HEK293T (cell line): Measurements from ENCODE around the gene INSIG2.

Experiments
- ARNT ChIP-seq: fragments of 450-650 bp; IDR thresholded peaks from 2 replicates; pipeline ENCODE4 v1.6.1; 2017; ENCODE audit warnings: mild to moderate bottlenecking
- BHLHE40 ChIP-seq: fragments of 450-650 bp; IDR thresholded peaks from 2 replicates; pipeline ENCODE4 v1.6.1; 2016; ENCODE audit warnings: mild to moderate bottlenecking, moderate library complexity, borderline replicate concordance
- FOXA1 ChIP-seq: fragments of 450-650 bp; IDR thresholded peaks from 2 replicates; pipeline ENCODE4 v1.6.1; 2016; ENCODE audit warnings: mild to moderate bottlenecking
- FOXK2 ChIP-seq: fragments of 450-650 bp; IDR thresholded peaks from 2 replicates; pipeline ENCODE4 v1.6.1; 2016; ENCODE audit warnings: mild to moderate bottlenecking
- FOXM1 ChIP-seq: fragments of 450-650 bp; IDR thresholded peaks from 2 replicates; pipeline ENCODE4 v1.6.1; 2017; ENCODE audit warnings: mild to moderate bottlenecking, borderline replicate concordance
- HDGF ChIP-seq: fragments of 450-650 bp; IDR thresholded peaks from 2 replicates; pipeline ENCODE4 v1.6.1; 2017; ENCODE audit warnings: antibody characterized with exemption, borderline replicate concordance
- L3MBTL2 ChIP-seq: fragments of 450-650 bp; conservative IDR thresholded peaks from 2 replicates; pipeline ENCODE4 v1.6.1; 2016; ENCODE audit warnings: mild to moderate bottlenecking
- LEF1 ChIP-seq: fragments of 450-650 bp; IDR thresholded peaks from 2 replicates; pipeline ENCODE4 v1.6.1; 2017; ENCODE audit warnings: mild to moderate bottlenecking, borderline replicate concordance
- NFRKB ChIP-seq: fragments of 450-650 bp; IDR thresholded peaks from 2 replicates; pipeline ENCODE4 v1.6.1; 2016; ENCODE audit warnings: mild to moderate bottlenecking, moderate library complexity
- SP1 ChIP-seq: fragments of 450-650 bp; IDR thresholded peaks from 2 replicates; pipeline ENCODE4 v1.6.1; 2017
- SUZ12 ChIP-seq: fragments of 450-650 bp; IDR thresholded peaks from 2 replicates; pipeline ENCODE4 v1.6.1; 2016; ENCODE audit warnings: mild to moderate bottlenecking
- TARDBP ChIP-seq: fragments of 450-650 bp; IDR thresholded peaks from 2 replicates; pipeline ENCODE4 v1.6.1; 2016
- ZNF384 ChIP-seq: fragments of 450-650 bp; IDR thresholded peaks from 2 replicates; pipeline ENCODE4 v1.6.1; 2016
- TF ChIP-seq, protein P1 (sequence below): fragments of 450-650 bp; IDR thresholded peaks from 2 replicates; pipeline ENCODE4 v1.6.1; 2016

DNA sequence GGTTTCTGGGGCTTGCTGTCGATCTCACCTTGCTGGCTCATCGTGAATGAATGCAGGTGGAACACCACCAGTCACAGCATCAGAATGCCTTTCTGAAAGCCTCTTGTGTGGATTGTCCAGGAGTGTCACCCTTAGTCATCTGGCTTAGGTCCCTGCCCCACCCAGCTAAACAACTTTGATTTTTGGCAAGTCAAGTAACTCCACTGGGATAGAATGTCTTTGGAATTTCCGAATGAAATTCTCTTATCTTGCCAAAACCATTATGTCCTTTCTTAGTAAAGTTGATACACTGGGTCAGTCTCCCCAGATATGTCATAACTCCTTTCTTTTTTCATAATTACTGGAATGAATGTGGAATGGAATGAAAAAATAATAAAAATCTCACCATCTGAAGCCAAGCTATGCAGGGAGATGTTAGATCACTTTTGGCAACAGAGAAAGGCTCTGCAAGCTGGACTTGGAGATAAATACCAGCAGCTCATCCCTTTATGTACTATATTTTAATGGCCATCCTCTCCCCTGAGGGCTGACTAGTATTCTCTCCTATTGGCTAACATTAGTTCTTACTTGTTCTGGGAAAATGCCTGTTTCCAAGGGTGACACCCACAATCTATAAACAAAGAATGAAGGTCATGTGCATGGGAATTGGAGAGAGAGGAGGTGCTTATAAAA, 35.4 kb downstream of the INSIG2 start:
- TF ChIP-seq SP1: no peak
- TF ChIP-seq, protein P1, sequence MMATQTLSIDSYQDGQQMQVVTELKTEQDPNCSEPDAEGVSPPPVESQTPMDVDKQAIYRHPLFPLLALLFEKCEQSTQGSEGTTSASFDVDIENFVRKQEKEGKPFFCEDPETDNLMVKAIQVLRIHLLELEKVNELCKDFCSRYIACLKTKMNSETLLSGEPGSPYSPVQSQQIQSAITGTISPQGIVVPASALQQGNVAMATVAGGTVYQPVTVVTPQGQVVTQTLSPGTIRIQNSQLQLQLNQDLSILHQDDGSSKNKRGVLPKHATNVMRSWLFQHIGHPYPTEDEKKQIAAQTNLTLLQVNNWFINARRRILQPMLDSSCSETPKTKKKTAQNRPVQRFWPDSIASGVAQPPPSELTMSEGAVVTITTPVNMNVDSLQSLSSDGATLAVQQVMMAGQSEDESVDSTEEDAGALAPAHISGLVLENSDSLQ: no peak
- no peak for TF ChIP-seq FOXM1
- TF ChIP-seq NFRKB: no peak
- no peak for TF ChIP-seq TARDBP
- no peak for TF ChIP-seq FOXK2
- TF ChIP-seq L3MBTL2: no peak
- TF ChIP-seq BHLHE40: no peak
- no peak for TF ChIP-seq ZNF384
- no peak for TF ChIP-seq HDGF
- no peak for TF ChIP-seq SUZ12
- no peak for TF ChIP-seq LEF1
- no peak for TF ChIP-seq FOXA1
- TF ChIP-seq ARNT: no peak
